ENCODE data around the gene TBRG1.
A peak's percentile ranks its signal among the peaks of the same experiment; 100 is the strongest.

The TBRG1 gene

DNA sequence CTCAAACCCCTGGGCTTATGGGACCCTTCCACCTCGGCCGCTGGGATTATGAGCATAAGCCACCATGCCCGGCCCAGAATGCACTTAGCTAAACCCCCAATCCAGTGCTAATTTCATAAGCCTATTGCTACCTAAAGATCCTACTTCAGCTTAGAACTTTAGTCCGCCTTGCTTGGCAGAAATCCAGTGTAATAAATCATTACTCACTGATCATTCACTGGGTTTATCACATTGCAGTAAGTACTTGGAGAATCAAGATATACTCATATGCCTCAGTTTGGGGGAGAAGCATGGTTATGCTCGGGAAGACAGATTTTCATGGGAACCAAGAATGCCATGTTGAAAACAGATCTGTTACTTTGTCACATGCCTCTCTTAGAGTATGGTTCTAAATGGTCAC, 3.8 kb upstream of the TBRG1 start:
- DNase-seq: no peak

DNA sequence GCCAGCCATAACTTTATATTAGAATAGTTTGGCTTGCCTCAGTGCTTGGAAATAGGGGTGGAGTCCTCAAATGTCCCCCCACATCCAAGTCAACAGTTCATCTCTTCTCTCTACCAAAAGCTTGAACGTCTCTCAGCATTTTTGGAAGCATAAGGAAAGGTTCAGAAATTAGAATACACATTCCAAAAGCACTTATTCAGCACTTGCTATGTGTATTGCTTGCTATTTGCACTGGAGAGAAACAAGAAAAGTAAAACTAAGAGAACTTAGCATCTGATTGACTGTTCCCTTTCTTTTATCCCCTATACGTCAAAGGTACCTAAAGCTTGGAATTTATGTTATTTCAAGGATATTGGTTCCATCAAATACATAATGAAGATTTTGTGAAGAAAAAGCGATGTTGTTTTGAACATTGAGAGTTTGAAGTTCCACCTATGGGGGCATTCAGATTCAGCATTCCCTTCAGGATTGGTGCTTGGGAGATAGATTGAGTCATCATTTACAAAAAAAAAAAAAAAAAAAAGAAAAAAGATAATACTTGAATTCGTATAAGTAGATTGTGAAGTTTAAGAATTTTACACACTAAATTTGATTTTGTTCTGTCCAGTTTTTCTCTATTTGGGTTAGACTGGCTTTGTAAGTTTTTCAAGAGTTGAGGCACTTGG, 1.3 kb downstream of the TBRG1 start:
- DNase-seq: no peak

DNA sequence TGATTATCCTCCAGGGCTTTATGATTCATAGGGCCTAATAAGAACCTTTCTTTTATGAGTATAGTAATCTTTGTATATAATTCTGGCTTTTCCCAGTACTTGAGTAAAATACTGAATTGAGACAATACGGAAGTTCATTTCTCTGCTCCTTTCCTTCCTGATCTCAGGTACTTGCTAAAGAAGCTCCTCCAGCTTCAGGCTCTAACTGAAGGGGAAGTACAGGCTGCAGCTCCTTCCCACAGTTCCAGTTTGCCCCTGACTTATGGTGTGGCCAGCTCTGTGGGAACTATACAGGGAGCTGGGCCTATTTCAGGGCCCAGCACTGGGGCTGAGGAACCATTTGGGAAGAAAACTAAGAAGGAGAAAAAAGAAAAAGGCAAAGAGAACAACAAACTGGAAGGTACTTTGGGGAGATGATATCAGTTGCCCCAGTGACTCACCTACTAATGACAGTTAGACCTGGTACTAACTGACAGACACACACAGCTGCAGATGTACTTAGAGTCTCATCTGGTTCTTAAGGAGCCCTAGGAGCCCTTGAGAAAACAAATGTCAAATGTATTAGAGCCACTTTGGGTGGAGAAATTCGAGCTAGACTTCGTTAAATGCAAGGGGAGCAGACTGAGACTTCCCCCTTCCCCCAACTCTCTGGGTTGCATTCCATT, 3.0 kb downstream of the TBRG1 start:
- no peak for DNase-seq

DNA sequence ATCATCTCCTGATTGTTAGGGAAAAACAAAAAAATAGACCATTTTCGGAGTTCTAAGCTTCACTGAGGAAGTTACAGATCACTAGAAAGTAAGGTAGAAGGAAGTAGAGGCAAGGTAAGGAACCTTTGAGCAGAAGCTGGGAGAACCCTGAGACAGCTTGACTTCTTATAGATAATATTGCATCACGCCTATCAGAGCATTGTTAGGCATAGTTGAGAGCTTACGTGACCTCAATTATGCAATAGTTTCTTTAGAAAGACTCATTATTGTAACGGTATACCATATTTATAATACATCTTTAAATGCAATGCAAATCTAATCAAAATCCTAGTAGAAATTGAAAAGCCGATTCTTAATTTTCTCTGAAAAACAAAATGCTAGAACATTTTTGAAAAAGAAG, 4.9 kb downstream of the TBRG1 start:
- DNase-seq: no peak

DNA sequence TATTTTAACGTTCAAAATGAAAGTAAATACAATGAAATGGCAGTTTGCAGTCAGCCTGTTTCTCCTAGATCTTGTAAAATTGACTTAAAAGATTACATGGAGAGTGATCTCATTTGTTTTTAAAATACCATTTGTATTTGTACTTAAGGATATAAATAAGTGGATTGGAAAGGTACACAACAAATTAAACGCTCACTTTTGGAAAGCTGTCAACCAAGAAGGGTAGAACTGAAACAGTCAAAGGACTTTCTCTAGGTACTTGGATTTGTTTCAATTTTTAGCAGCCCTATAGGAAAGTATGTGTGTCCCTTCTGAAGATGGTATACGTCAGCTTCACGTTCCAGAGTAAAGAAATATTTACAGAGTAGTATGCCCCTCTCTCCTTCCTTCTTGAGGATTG, 7.3 kb downstream of the TBRG1 start:
- DNase-seq: no peak

DNA sequence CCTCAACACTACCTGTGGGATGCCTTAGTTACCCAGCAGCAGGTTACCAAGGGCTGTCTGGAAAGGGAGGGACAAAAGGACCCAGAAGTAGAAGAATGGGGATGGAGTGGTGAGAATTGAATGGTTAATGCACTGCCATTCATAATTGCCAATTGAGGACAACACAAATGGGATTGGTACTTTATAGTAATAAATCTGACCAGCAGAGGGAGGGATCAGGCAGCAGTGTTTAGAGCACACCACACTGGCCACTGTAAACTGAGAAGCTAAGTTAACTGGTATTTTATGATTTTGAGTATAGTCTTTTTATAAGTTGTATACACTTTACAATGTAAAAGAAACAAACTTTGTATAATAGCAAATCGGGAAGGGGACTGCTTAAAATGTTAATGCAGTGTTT, 10.7 kb downstream of the TBRG1 start:
- DNase-seq: no peak

DNA sequence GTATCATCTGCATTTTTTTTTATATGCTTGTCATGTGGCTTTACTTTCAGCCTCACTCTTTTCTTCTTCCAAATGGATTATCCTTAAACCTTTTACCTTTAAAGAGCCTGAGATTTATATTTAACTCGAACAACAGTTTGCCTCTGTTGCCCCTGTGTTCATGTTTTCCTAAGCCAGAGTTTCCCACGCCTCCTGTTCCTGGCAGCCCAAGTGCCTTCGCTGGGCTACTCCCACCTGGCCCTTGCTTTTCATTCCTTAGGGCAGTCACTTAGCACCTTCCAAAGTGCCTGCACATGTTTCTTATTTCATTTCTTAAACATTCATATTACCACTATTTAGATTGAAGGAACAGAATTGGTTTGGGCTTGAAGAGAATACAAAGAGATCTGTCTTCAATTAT, 13.3 kb downstream of the TBRG1 start:
- DNase-seq: no peak

DNA sequence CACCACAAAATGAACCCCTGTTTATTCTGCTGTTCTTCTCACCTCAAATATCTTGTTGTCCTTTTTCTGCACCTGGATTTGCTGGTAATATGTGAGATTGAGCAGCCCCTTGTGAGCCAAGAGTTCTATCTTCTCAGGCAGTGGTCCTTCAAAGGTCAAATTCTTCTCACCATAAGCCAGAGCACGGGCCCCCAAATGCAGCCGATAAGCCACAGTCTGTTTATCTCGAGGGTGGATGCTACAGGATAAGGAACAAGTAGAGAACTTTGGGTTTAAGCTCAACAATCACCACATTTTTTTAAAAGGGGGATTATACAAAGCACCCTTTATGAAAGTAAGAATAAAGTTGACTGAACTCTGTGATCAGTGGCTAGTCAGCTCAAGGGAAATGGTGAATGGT, 15.8 kb downstream of the TBRG1 start:
- DNase-seq: no peak

DNA sequence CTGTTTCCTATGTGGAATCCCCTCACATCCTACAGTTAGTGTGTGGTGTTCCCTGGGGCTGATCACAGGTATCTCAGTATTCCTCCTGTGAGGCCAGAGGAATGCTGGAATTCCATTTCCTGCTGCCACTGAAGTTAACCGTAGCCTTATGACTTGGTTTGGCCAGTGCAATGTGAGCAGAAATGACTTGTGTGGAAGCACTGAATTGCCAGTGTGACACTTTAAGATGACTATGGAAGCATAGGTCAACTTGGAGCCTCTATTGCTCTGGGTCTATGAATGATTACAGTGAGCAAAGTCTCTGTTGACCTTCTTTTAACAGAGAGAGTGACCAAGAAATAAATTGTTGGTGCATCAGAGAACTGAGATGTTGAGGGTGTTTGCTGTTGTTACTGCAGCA, 16.5 kb downstream of the TBRG1 start:
- DNase-seq: no peak

DNA sequence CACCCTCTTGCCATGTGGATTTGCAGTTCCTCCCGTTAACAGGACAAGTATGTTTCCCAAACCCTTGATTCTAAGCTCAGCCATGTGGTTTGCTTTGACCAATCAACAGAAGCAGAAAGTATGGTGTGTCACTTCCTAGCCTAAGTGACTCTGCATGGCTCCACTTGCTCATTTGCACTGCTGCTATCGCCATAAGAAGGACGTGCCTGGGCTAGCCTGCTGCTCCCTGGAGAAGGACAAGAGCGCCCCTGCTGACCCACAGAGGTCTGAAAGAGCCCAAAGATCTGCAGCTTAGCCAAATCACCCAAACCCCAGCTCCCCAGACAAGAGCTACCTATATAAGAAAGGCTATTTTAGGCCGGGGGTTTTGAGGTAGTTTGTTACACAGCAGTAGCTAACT, 18.0 kb downstream of the TBRG1 start:
- DNase-seq: no peak

DNA sequence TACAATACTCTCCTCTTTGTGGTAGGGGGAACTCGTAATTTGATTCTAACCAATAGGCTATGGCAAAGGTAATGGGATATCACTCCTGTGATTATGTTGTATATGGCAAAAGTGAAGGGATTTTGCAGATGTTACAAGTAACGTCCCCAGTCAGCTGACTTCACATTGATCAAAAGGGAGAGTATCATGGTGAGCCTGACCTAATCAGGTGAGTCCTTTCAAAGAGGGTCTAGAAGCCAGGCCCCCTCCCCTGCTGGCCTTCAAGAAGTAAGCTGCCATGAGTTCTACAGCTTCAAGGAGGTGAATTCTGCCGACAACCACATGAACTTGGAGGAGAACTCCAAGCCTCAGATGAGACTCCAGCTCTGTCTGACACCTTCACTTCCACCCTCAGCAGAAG, 20.0 kb downstream of the TBRG1 start:
- DNase-seq: no peak

DNA sequence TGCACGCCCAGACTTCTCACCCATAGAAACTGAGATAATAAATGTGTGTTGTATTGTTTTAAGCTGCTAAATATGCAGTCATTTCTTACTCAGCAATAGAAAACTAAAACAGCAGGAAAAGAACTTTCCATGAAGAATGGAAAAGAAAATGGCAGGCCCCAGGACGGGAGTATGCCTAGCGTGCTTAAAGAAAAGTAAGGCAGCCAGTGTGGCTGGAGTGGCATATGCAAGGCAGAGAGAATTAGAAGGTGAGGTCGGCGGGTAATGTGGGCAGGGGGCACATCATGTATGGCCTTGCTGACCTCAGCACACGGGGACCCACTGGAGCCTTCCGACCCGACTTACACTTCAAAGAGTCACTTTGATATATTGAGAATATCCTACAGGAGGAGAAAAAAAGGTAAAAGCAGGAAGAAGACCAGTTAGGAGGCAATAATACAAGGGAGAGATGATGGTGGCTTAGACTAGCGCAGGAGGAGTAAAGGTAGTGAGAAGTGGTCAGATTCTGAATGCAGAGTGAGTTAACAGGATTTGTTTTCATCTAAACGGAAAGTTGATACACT, 20.5 kb downstream of the TBRG1 start:
- no peak for DNase-seq

DNA sequence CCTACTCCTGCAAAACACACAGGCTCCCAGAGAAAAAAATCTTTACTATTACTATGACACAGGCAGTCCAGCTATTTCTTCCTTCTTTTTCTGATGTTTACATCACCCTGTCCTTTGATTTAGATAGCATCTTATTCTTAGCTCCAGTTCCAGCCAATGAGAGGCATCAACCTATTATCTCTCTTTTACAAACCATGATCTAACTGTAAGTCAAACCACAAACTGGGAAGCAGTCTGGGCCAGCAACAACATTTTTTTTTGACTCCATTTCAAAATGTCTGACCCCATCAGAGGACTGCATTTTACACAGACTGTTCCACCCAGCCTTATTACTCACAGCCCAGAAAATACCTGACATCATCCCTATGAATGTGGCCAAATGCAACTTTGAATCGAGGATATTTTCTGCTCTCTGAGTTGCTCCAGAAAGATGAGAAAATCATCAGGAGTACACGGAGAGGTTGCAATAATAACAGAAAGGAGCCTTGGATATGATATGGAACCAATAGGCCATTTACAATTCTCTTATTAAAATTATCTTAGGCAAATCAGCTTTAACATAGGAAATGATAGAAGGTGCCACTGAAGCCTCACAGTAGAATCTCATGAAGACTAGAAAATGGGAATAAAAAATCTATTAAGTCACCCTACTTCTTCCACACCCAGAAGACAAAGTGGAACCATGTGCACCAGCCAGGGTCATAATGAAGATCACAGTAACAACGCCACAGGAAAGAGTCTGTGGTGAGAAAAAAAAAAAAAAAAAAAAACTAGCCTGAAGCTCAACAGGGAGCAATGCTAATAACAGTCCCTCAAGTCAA, 21.2 kb downstream of the TBRG1 start:
- no peak for DNase-seq

DNA sequence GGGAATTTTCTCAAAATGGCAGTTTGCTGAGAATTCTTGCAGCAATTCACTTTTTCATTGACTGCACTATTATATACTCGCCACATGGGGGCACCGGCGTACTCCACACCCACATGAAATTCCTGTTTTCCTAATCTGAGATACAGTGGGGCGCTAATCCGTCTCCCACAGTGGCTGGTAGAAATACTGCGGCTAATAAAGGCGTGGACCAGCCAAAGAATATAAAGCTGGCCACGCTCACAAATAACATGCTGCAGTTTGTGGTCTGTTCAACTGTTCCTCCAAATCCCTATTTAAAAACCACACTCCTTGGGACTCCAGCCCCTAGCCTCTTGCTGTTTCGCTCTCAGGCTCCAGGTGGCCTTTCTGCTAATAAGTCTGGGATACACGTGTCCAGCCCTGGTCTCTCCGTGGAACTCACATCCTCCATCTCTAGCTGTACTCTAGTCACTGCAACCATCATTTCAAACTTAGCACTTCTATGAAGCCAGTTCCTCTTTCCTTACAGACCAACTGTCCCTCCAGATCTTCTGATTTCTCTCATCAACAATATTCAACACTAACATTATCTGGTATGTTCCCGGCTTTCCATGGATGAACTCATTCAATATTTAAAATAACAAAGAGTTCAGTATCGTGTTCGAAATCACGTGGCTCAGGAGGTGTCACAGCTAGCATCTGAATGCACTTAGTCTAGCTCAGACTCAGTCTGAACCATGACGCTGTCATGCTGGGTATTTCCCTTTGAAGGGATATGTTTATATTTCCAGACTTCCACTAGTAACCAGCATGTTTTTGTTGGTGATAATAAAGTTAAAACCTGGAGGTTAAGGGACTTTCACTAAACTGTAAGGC, 22.0 kb downstream of the TBRG1 start:
- peak; percentile 14 to 29 for DNase-seq

DNA sequence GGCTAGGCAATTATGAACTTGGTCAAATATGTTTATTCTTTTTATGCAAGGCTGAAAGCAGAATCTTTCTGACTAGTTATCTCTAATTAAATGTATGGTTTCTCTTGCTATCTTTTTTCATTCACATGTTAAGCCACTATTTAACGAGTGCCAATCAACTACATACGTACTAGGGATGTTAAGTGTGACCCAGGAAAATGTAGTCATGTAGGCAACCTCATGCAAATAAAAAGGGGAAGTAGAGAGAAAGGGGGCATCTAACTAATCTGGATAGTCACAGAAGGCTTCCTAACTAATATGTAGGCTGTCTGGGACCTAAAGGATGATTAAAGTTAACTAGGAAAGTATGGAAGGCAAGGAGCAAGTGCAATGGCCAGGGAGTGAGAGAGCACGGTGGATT, 23.5 kb downstream of the TBRG1 start:
- no peak for DNase-seq

DNA sequence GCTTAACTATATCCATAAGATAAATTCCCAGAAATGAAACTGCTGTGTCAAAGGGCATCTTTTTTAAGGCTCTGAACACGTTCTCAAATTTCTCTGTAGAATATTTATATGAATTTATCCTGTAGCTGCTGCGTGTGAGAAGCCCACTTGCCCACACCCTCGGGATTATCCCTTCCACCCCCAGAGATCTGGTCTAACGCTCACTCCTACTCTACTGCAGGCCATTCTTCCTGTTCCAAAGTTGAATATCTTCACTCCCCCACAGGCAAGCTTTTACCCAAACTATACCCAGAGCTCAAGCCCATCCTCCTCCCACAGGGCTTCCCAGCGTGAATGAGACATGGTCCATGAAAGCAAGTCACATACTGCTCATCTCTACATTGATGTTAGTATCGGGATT, 25.9 kb downstream of the TBRG1 start:
- DNase-seq: no peak

DNA sequence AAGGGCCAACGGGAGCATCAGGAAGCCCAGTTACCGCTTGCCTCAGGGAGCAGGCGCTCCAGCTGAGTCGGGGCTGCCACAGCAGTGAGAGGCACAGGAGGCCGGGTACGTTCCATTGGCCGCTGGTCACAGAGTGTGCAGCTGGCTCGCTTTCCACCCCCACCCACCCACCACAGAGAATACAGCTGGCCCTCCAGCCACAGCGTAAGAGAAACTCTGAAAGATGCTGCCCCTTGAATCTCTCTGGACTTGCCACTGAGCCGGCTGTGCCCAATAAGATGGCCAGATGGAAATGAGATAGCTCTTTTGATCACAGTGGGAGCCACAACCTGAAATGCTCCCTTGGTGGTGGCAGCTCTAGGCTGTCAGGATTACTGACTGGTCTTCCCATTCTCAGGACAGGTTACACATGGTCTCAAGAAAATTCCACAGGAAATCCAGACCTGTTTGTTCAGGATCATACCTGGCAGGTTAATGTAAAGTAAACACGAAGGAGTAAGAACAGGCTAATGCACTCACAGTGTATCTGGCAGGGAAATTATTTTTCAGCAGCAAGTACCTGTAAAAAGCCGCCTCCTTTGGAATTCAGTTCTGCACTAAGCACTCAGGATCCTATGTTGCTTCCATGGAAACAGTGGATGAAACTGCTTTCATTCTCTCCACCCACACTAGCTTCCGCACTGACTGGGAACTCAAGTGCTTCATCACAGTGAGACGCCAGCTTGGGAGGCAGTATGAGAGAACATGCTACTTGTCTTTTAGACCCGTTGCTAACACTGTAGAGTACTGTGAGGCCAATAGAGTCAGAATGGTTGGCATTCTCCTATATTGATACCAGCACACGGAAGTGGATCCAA, 34.3 kb downstream of the TBRG1 start:
- DNase-seq: no peak

DNA sequence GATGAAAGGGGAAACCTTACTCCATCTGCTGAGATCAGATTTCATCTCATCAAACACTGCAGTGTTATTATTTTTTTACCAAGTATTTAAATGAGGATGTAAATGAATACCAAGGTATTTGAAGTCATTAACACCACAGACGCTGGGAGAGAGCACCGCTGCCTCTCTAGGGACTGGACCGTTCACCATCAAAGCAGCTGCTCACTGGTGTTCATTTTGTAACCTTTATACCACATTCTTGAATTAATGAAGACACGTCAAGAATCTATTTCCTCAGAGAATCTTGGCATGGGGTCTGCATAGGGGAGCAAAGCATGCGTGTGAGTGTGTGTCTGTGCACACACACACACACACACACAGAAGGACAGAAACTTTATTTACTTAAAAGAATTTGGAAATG, 35.2 kb downstream of the TBRG1 start:
- no peak for DNase-seq

DNA sequence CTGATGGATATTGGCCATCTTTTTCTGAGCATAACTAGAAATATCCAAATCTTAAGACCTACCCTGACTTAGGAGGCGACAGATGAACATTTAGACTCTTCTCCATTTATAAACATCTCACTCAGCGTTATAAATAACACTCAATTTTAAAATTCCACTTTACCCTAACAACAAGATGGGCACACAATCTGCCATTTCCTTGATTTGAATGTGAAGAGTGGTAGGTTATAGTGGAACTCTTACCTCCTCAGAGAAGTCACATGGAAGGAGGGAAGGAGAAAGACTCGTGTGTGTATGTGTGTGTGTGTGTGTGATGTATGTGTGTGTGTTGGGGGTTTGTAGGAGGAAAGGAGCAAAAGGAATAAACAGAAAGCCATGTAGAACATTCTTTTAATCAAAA, 35.8 kb downstream of the TBRG1 start:
- no peak for DNase-seq

DNA sequence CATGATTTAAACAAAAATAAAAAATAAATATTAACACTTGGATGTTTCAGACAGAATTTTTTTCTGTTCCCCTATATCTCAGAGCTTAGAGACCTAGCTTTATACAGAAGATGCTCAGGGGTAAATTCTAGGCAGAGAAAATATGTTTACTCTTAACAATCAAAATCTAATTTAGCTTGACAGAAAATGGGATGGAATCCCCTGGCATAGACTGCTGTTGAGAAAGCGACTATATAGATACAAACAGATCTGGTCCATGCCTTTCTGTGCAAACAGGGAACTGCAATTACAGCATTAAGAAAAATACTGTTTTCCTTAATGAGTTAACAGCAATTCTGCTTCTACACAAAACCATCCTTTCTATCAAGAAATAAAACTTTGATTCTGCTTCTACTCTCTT, 36.3 kb downstream of the TBRG1 start:
- no peak for DNase-seq

DNA sequence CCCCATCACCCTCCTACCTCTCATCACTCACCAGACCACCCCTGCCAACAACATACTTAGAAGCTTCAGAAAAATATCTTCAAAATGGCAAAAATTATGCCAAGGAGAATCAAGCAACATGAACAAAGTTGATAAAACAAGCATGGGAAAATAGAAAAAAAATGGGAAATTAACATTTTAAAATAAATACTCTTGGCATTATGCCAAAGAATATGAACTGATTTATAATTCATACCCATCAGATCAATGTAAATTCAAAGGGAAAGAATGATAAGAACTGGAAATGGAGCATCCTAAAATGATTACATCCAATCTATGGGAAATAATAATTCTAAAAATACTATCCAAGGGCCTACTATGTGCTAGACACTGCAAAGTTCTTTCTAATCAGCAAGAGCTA, 38.9 kb downstream of the TBRG1 start:
- no peak for DNase-seq

DNA sequence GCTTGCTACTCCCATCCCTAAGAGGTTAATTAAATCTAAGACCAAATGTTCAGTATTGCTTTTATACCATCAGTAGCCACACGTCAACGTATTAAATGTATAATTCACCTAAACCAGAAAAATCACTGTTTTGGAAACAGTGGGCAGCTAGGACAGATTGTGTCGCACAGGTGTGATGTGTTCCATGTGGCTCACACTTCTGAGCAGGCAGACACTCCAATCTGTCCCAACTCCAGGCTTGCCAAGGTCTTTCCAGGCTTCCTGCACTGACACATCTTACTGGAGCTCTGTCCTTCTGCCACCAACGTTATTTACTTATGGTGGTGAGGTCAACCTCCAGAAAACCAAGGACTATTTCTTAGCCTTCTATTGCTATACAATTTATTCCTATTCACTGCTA, 39.4 kb downstream of the TBRG1 start:
- DNase-seq: no peak
